ENCODE data around the gene ADAM8. TPM values are rescaled to one million over a fixed set of nuclear protein-coding genes. Genes with fewer than 3 reads are reported as not detected.

The ADAM8 gene
- total and polyA plus RNA-seq, 10 of the 15 experiments (the other 5 are each of a cell fraction or from before 2014, with no cell fraction given) = 0.37 to 92.7 (median 21.7) TPM

DNA sequence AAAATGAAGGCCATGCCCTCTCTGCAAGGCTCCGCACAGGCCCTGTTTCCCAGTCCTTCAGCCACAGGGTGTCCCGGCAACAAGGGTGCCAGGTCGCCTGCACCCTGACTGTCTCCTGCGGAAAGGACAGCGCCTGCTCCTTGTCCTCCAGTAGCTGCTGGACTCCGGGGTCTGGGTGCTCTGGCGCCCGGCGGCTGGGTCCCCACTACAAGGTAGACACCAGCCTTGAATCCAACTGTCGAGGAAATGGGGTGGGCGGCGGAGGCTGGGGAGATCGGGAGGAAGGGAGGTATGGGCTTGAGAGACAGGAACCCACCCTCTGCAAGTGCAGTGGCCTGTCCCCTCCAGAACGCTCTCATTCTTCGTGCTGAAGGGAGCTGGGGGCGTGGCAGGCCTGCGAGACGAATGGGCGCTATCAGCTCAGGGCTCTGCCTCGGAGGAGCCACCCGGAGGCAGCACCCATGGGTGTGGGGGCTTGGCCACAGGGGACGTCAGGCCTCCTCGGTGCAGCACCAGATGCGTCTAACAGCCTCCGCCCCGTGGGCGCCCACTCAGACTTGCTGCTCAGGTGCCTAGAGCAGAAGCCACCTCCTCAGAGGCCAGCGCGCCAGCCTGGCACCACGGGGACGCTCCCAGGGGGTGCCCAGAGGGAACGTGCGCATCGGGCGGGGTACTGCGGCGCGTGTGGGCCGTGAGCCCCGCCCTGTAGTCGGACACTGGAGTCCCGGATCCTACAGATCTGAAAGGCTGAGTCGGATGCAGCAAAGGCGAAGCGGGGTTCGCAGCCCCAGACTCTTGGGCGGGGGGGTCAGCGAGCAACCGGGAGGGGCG is 15.6 kb downstream of the ADAM8 start (continued):
- no peak for TF ChIP-seq ZBTB40 (IDR thresholded peaks at IDR 0.05; ENCODE audit: borderline replicate concordance)
- TF ChIP-seq CEBPB (IDR thresholded peaks at IDR 0.05; ENCODE audit: borderline replicate concordance in 1 of 2, low read depth in 2 of 2, low read length in 2 of 2) = no peak
- TF ChIP-seq SMAD1 (IDR thresholded peaks at IDR 0.05; ENCODE audit: low read depth, partially characterized antibody) = no peak
- TF ChIP-seq BHLHE40 (IDR thresholded peaks at IDR 0.05; ENCODE audit: borderline replicate concordance in 1 of 2, low read depth in 2 of 2, low read length in 1 of 2) = peak; percentile 72 to 93; a peak in 3 of 4 replicates
- peak; percentile 62; the same call in 1 of the 2 replicates for TF ChIP-seq POLR2AphosphoS5 (IDR thresholded peaks at IDR 0.05; ENCODE audit: low read length)
- no peak for TF ChIP-seq SREBF1 (IDR thresholded peaks at IDR 0.05; ENCODE audit: low read length)
- no peak for TF ChIP-seq HCFC1 (IDR thresholded peaks at IDR 0.05; ENCODE audit: low read length)
- peak; percentile 27; the same call in 1 of the 2 replicates for TF ChIP-seq LARP7 (IDR thresholded peaks at IDR 0.05)
- TF ChIP-seq SP1 (IDR thresholded peaks at IDR 0.05; ENCODE audit: low read depth, low read length) = no peak
- TF ChIP-seq TCF12 (IDR thresholded peaks at IDR 0.05; ENCODE audit: low read depth, low read length) = 0 out of 2 replicates have a peak, but pooled peaks have one; percentile 3
- TF ChIP-seq TCF3 (IDR thresholded peaks at IDR 0.05; ENCODE audit: borderline replicate concordance, insufficient read depth, low read depth, low read length) = no peak
- TF ChIP-seq MEF2B (IDR thresholded peaks at IDR 0.05; ENCODE audit: partially characterized antibody, poor library complexity, severe bottlenecking) = peak; percentile 32
- TF ChIP-seq IKZF2 (IDR thresholded peaks at IDR 0.05) = no peak
- no peak for TF ChIP-seq PAX8 (IDR thresholded peaks at IDR 0.05)
- no peak for TF ChIP-seq CBFB (IDR thresholded peaks at IDR 0.05; ENCODE audit: low read depth)
- TF ChIP-seq CTCF (IDR thresholded peaks at IDR 0.05 in 2 of 3, conservative IDR thresholded peaks at IDR 0.05 in 1 of 3; ENCODE audit: control insufficient read depth in 2 of 3, extremely low read depth in 1 of 3, insufficient read depth in 1 of 3, low read depth in 3 of 3, low read length in 3 of 3) = peak in 1 of 3 experiments; percentile 5; a peak in 1 of 6 replicates
- TF ChIP-seq, protein P1, sequence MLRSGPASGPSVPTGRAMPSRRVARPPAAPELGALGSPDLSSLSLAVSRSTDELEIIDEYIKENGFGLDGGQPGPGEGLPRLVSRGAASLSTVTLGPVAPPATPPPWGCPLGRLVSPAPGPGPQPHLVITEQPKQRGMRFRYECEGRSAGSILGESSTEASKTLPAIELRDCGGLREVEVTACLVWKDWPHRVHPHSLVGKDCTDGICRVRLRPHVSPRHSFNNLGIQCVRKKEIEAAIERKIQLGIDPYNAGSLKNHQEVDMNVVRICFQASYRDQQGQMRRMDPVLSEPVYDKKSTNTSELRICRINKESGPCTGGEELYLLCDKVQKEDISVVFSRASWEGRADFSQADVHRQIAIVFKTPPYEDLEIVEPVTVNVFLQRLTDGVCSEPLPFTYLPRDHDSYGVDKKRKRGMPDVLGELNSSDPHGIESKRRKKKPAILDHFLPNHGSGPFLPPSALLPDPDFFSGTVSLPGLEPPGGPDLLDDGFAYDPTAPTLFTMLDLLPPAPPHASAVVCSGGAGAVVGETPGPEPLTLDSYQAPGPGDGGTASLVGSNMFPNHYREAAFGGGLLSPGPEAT (IDR thresholded peaks at IDR 0.05; ENCODE audit: low read depth) = no peak
